Sigmoid colon (tissue), 4 donors: ENCODE data around the gene CCDC7.

ENCODE experiments used
- CTCF ChIP-seq, 4 experiments: fragments of 450-650 bp in 3 of 4; fragments of 200-600 bp in 1 of 4; IDR thresholded peaks; one replicate each; pipeline ENCODE4 v1.5.1; 2016 to 2019; ENCODE audit warnings: antibody characterized with exemption in 4 of 4, mild to moderate bottlenecking in 3 of 4, moderate library complexity in 2 of 4
- EP300 ChIP-seq, 4 donors: sonication (generic); formaldehyde crosslinking; IDR thresholded peaks; one replicate each; pipeline ENCODE4 v1.6.1; 2017; ENCODE audit warnings: antibody characterized with exemption in 4 of 4
- POLR2A ChIP-seq, 2 donors: fragments of 450-650 bp; IDR thresholded peaks; one replicate each; pipeline ENCODE4 v1.6.1; 2016; ENCODE audit warnings: antibody characterized with exemption in 2 of 2, mild to moderate bottlenecking in 2 of 2, moderate library complexity in 2 of 2
- POLR2AphosphoS5 ChIP-seq, 4 donors: sonication (generic); formaldehyde crosslinking; IDR thresholded peaks; one replicate each; pipeline ENCODE4 v1.6.1; 2017; ENCODE audit warnings: antibody characterized with exemption in 4 of 4

DNA sequence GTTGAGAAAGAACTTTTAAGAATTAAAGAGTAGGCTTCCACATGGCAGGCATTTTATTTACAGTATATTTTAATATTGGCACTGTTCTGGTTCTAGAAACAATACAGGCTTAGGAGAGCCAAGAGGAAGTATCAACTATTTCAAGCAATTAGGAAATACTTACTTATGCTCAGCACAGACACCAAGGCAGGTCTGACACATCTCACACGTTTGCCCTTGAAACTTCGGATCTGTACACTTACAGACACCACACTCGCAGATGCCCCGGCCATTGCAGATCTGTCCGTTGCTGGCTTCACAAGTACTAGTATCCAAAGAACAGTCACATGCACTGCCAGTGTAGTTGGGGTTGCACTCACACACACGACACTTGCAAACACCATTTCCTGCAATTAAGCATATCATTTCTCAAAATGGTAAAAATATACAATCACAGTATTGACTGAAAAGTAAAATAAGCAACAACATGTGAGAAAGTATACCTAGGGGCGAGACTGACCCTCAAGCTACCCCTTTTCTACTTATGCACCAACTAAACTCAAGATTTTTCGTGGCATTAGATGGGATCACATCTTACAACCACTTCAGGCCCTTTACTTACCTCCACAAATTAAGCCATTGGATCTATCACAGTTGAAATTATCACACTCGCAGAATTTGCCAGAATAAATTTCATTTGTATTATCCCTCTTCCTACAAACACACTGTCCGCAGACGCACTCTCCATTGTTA, 465.5 kb downstream of the CCDC7 start:
- no peak for TF ChIP-seq CTCF (IDR thresholded peaks at IDR 0.05)
- TF ChIP-seq POLR2A (IDR thresholded peaks at IDR 0.05), result no peak
- no peak for TF ChIP-seq POLR2AphosphoS5 (IDR thresholded peaks at IDR 0.05)
- no peak for TF ChIP-seq EP300 (IDR thresholded peaks at IDR 0.05)
